ENCODE measurements around the gene IFIT2.

- TF ChIP-seq CTCF (IDR thresholded peaks at IDR 0.05; ENCODE audit: low read depth, low read length), result no peak
- TF ChIP-seq EZH2phosphoT487 (IDR thresholded peaks at IDR 0.05; ENCODE audit: low read depth), result no peak
These were observed 27.3 kb downstream of the IFIT2 start for GRCh38 chr10:89329151-89329550.

Measured in OCI-LY3 (cell line).